Pancreas (tissue), 10 donors: ENCODE results near the gene TMEM95. TPM values are rescaled to one million over a fixed set of nuclear protein-coding genes. Genes with fewer than 3 reads are reported as not detected.
A peak's percentile ranks its signal among the peaks of the same experiment; 100 is the strongest.

Experiments
- ATAC-seq, 4 donors: fragments of 200-7000 bp; cut with Tn5 transposase; one replicate each; pipeline versions ENCODE4 v1.8.0 to v1.9.1; 2020; ENCODE audit warnings: mild to moderate bottlenecking in 4 of 4, moderate library complexity in 4 of 4
- DNase-seq, 6 donors: peaks; one replicate each; pipeline ENCODE4 v3.0.0-alpha.2; 2020
- FAIRE-seq: peaks from 2 replicates; lab custom pipeline; 2012; peaks lifted over from hg19 to GRCh38; lab: Jason Lieb, UNC
- H3K27ac ChIP-seq, 4 donors: fragments of 200-600 bp; sonication (generic); 1 replicate in 3 of 4; 2 replicates in 1 of 4; pipeline versions ENCODE4 v1.5.0 to v1.8.0; 2020
- H3K27me3 ChIP-seq, 4 donors: fragments of 200-600 bp; one replicate each; pipeline ENCODE4 v1.8.0; 2021
- H3K36me3 ChIP-seq, 3 donors: fragments of 200-600 bp; sonication (generic) in 1 of 3; one replicate each; pipeline versions ENCODE4 v1.5.0 to v1.8.0; 2020 to 2021
- H3K4me1 ChIP-seq, 3 donors: fragments of 200-600 bp; one replicate each; pipeline ENCODE4 v1.8.0; 2021
- H3K4me3 ChIP-seq, 4 donors: fragments of 200-600 bp; sonication (generic) in 2 of 4; one replicate each; pipeline versions ENCODE4 v1.5.0 to v1.8.0; 2020 to 2021
- H3K9me3 ChIP-seq, 4 donors: fragments of 200-600 bp; one replicate each; pipeline ENCODE4 v1.8.0; 2021
- CTCF ChIP-seq, 4 donors: fragments of 200-600 bp; sonication (generic) in 3 of 4; IDR thresholded peaks; one replicate each; pipeline versions ENCODE4 v1.5.0 to v1.8.0; 2021; ENCODE audit warnings: antibody characterized with exemption in 4 of 4
- WGBS, 2 donors: extraction: QIAGEN DNeasy Blood & Tissue Kit; methylation state at CpG; one replicate each; pipeline ENCODE4 v1.1.7; 2013; 5-methylcytosine and 5-hydroxymethylcytosine counted together
- intact Hi-C, 3 donors: fragments of 100-400 bp; cut with DNase I; formaldehyde crosslinking; loops; one replicate each; pipeline versions ENCODE4 v1.11.1 to v1.14.2; 2022
- polyA plus RNA-seq, 2 donors: library from polyadenylated mRNA; stranded (reverse); fragments of 200-250 nt; gene quantifications; one replicate each; pipeline ENCODE4 v1.2.3, GENCODE V29; 2013
- total RNA-seq, 6 donors: library from RNA; stranded (reverse); fragmentation: NEBNext Ultra II Directional in 4 of 6; extraction: Animal tissue kit (Norgen Biotek cat#: 25700) in 4 of 6; gene quantifications; one replicate each; pipeline versions ENCODE4 v1.2.1 to v1.2.4, GENCODE V29; 2021 to 2023
- donor health status: healthy with polysubstance abuse.
- donor health status: DM: no; HTN: no; CAD: no; lungs with moderate emphysema.
- donor health status: DM: no; HTN: no; CAD: no.
- donor health status: control.
- donor health status: control.
- donor health status: Bipolar disorder and iron deficiency.
- donor health status: DM: yes; HTN: yes; CAD: no.
- donor health status: DM: no; HTN: no; CAD: no.
- donor health status: DM: no; HTN: no; CAD: no.
- donor health status: DM: yes; HTN: yes; CAD: no.

The TMEM95 gene
- total and polyA plus RNA-seq, 8 donors, result not detected

GRCh38 chr17:7389924-7390910, 35.3 kb downstream of the TMEM95 start:
- H3K4me1 ChIP-seq, result peaks cover 0 to 7% (median 0%) of the 10 kb centered on the region in 3 donors
- intact Hi-C loops, result no loop called here
- H3K27ac ChIP-seq, result no peak overlapping the region
- peaks cover 0 to 10% (median 0%) of the 10 kb centered on the region in 3 donors for H3K36me3 ChIP-seq
- H3K4me3 ChIP-seq, result no peak overlapping the region
- 86 to 87% methylated on average over 19 of the region's 19 CpGs for WGBS, 2 donors
- TF ChIP-seq CTCF (IDR thresholded peaks at IDR 0.05), result no peak
- FAIRE-seq (no peak), ATAC-seq (no peak), DNase-seq (no peak)
- H3K9me3 ChIP-seq, result no peaks in the 10 kb centered on the region
- H3K27me3 ChIP-seq, result no peaks in the 10 kb centered on the region

- WGBS, 2 donors, result 73 to 76% methylated on average over 2 of the region's 2 CpGs
- H3K27me3 ChIP-seq, result no peaks in the 10 kb centered on the region
- ATAC-seq, result no peak
- no peak for FAIRE-seq
- no peak for TF ChIP-seq CTCF (IDR thresholded peaks at IDR 0.05)
- H3K4me3 ChIP-seq, result no peak overlapping the region
- intact Hi-C loops, result no loop called here
- no peaks in the 10 kb centered on the region for H3K9me3 ChIP-seq
- peaks cover 0 to 10% (median 0%) of the 10 kb centered on the region in 3 donors for H3K36me3 ChIP-seq
- peaks cover 0 to 9% (median 0%) of the 10 kb centered on the region in 3 donors for H3K4me1 ChIP-seq
- H3K27ac ChIP-seq, result no peak overlapping the region
- DNase-seq, result no peak
These were observed 36.4 kb downstream of the TMEM95 start for GRCh38 chr17:7391307-7391706.

- H3K36me3 ChIP-seq, result peaks cover 0 to 10% (median 0%) of the 10 kb centered on the region in 3 donors
- peak overlapping the region in 2 of 4 donors; percentile 63 to 69 for H3K4me3 ChIP-seq
- DNase-seq, result peak in 3 of 6 donors; percentile 19 to 77 (median 51)
- ATAC-seq, result no peak
- H3K27me3 ChIP-seq, result no peaks in the 10 kb centered on the region
- H3K9me3 ChIP-seq, result no peaks in the 10 kb centered on the region
- peaks cover 0 to 9% (median 0%) of the 10 kb centered on the region in 3 donors for H3K4me1 ChIP-seq
- H3K27ac ChIP-seq, result no peak overlapping the region
- no peak for TF ChIP-seq CTCF (IDR thresholded peaks at IDR 0.05)
- intact Hi-C loops, result no loop called here
- WGBS, 2 donors, result 79 to 82% methylated on average over 41 to 42 of the region's 42 CpGs
- FAIRE-seq, result no peak
These were observed 38.0 kb downstream of the TMEM95 start for GRCh38 chr17:7392696-7393612.

- H3K4me3 ChIP-seq, result peak overlapping the region; percentile 63 to 82 (median 71)
- peaks cover 0 to 8% (median 0%) of the 10 kb centered on the region in 3 donors for H3K36me3 ChIP-seq
- peaks cover 0 to 9% (median 0%) of the 10 kb centered on the region in 3 donors for H3K4me1 ChIP-seq
- no peak for TF ChIP-seq CTCF (IDR thresholded peaks at IDR 0.05)
- H3K27ac ChIP-seq, result peak overlapping the region; percentile 85 to 94 (median 91)
- DNase-seq (peak in 2 of 6 donors; percentile 51 to 75), ATAC-seq (peak; percentile 10 to 41 (median 28)), FAIRE-seq (no peak)
- intact Hi-C loops, result no loop called here
- H3K9me3 ChIP-seq, result no peaks in the 10 kb centered on the region
- 10 to 11% methylated on average over 39 to 48 of the region's 48 CpGs for WGBS, 2 donors
- no peaks in the 10 kb centered on the region for H3K27me3 ChIP-seq
These were observed 38.9 kb downstream of the TMEM95 start for GRCh38 chr17:7393613-7394451.
